Testis (tissue), 2 donors: Measurements from ENCODE around the gene CCNY.

Experiments used
- CTCF ChIP-seq, 3 experiments: fragments of 450-650 bp in 2 of 3; fragments of 200-600 bp in 1 of 3; sonication (generic) in 1 of 3; IDR thresholded peaks; one replicate each; pipeline ENCODE4 v1.5.1; 2016 to 2019; ENCODE audit warnings: antibody characterized with exemption in 3 of 3, mild to moderate bottlenecking in 2 of 3, moderate library complexity in 1 of 3
- POLR2A ChIP-seq: fragments of 450-650 bp; IDR thresholded peaks from one replicate; pipeline ENCODE4 v1.6.1; 2017; ENCODE audit warnings: antibody characterized with exemption, mild to moderate bottlenecking, moderate library complexity

GRCh38 chr10:35463878-35464277 lies 127.6 kb downstream of the CCNY start:
- TF ChIP-seq POLR2A (no peak), CTCF (IDR thresholded peaks at IDR 0.05) (no peak)
